Large intestine (tissue), 12 donors: ENCODE data around the gene DNPH1. TPM values are rescaled to one million over a fixed set of nuclear protein-coding genes. Genes with fewer than 3 reads are reported as not detected.
A peak's percentile ranks its signal among the peaks of the same experiment; 100 is the strongest.

Experiments
- DNase-seq, 2 donors: peaks; one replicate each; pipeline versions ENCODE4 v3.0.0 to v3.0.0-alpha.2; 2013
- H3K27ac ChIP-seq: one replicate; pipeline ENCODE4 v1.5.1; 2013; ENCODE audit warnings: low read length
- H3K27me3 ChIP-seq: 2 replicates; pipeline ENCODE4 v1.6.1; 2013; ENCODE audit warnings: low read length; ENCODE audit not compliant: control insufficient read depth, insufficient read depth
- H3K36me3 ChIP-seq: 2 replicates; pipeline ENCODE4 v1.6.1; 2013; ENCODE audit warnings: low read length; ENCODE audit not compliant: control insufficient read depth, insufficient read depth
- H3K4me1 ChIP-seq: one replicate; pipeline ENCODE4 v1.6.1; 2013; ENCODE audit warnings: low read length; ENCODE audit not compliant: control insufficient read depth, insufficient read depth
- H3K4me3 ChIP-seq: one replicate; pipeline ENCODE4 v1.5.1; 2013; ENCODE audit warnings: low read length
- H3K9me3 ChIP-seq: one replicate; pipeline ENCODE4 v1.6.1; 2013; ENCODE audit warnings: mild to moderate bottlenecking, low read depth, low read length, moderate library complexity; ENCODE audit not compliant: control insufficient read depth
- WGBS: methylation state at CpG from one replicate; pipeline ENCODE4 v1.1.5; 2013; ENCODE audit warnings: low lambda C conversion rate; ENCODE audit not compliant: insufficient coverage; 5-methylcytosine and 5-hydroxymethylcytosine counted together
- long read RNA-seq, 11 donors: transcript quantifications; one replicate each; lab custom pipeline, GENCODE V29; 2026
- polyA plus RNA-seq: library from polyadenylated mRNA; unstranded; fragments of 120-200 nt; gene quantifications from one replicate; pipeline ENCODE4 v1.2.1, GENCODE V29; 2013

DNPH1 gene
- 152 TPM for polyA plus RNA-seq
- long read RNA-seq, donor 1, transcript DNPH1-202 (3 exons, 796 nt), result minor isoform, 8 of 186 reads
- long read RNA-seq, donor 1, transcript DNPH1-201 (4 exons, 657 nt), result major isoform, 129 of 186 reads
- long read RNA-seq, donor 1, partial matches to known transcripts, result 46 of 186 reads
- long read RNA-seq, donor 1, other reads (novel, unspliced or antisense), result 0 of 186 reads
- long read RNA-seq, donor 2, transcript DNPH1-201 (4 exons, 657 nt), result major isoform, 323 of 531 reads
- long read RNA-seq, donor 2, transcript DNPH1-203 (2 exons, 396 nt), result minor isoform, 8 of 531 reads
- long read RNA-seq, donor 2, transcript DNPH1-202 (3 exons, 796 nt), result minor isoform, 39 of 531 reads
- long read RNA-seq, donor 2, partial matches to known transcripts, result 153 of 531 reads
- long read RNA-seq, donor 2, other reads (novel, unspliced or antisense), result 8 of 531 reads
- long read RNA-seq, donor 3, transcript DNPH1-201 (4 exons, 657 nt), result major isoform, 362 of 562 reads
- long read RNA-seq, donor 3, transcript DNPH1-203 (2 exons, 396 nt), result minor isoform, 7 of 562 reads
- long read RNA-seq, donor 3, transcript DNPH1-202 (3 exons, 796 nt), result minor isoform, 29 of 562 reads
- long read RNA-seq, donor 3, partial matches to known transcripts, result 156 of 562 reads
- long read RNA-seq, donor 3, other reads (novel, unspliced or antisense), result 8 of 562 reads
- long read RNA-seq, donor 4, transcript DNPH1-201 (4 exons, 657 nt), result major isoform, 34 of 48 reads
- long read RNA-seq, donor 4, partial matches to known transcripts, result 10 of 48 reads
- long read RNA-seq, donor 4, other reads (novel, unspliced or antisense), result 0 of 48 reads
- long read RNA-seq, donor 5, transcript DNPH1-202 (3 exons, 796 nt), result minor isoform, 5 of 131 reads
- long read RNA-seq, donor 5, transcript DNPH1-201 (4 exons, 657 nt), result major isoform, 88 of 131 reads
- long read RNA-seq, donor 5, partial matches to known transcripts, result 37 of 131 reads
- long read RNA-seq, donor 5, other reads (novel, unspliced or antisense), result 0 of 131 reads
- long read RNA-seq, donor 6, transcript DNPH1-201 (4 exons, 657 nt), result major isoform, 149 of 239 reads
- long read RNA-seq, donor 6, transcript DNPH1-202 (3 exons, 796 nt), result minor isoform, 12 of 239 reads
- long read RNA-seq, donor 6, partial matches to known transcripts, result 76 of 239 reads
- long read RNA-seq, donor 6, other reads (novel, unspliced or antisense), result 0 of 239 reads
- long read RNA-seq, donor 7, transcript DNPH1-201 (4 exons, 657 nt), result major isoform, 90 of 129 reads
- long read RNA-seq, donor 7, transcript DNPH1-202 (3 exons, 796 nt), result minor isoform, 8 of 129 reads
- long read RNA-seq, donor 7, partial matches to known transcripts, result 29 of 129 reads
- long read RNA-seq, donor 7, other reads (novel, unspliced or antisense), result 0 of 129 reads
- long read RNA-seq, donor 8, transcript DNPH1-202 (3 exons, 796 nt), result minor isoform, 25 of 513 reads
- long read RNA-seq, donor 8, transcript DNPH1-201 (4 exons, 657 nt), result major isoform, 290 of 513 reads
- long read RNA-seq, donor 8, partial matches to known transcripts, result 194 of 513 reads
- long read RNA-seq, donor 8, other reads (novel, unspliced or antisense), result 0 of 513 reads
- long read RNA-seq, donor 9, transcript DNPH1-202 (3 exons, 796 nt), result minor isoform, 29 of 396 reads
- long read RNA-seq, donor 9, transcript DNPH1-203 (2 exons, 396 nt), result minor isoform, 5 of 396 reads
- long read RNA-seq, donor 9, transcript DNPH1-201 (4 exons, 657 nt), result major isoform, 227 of 396 reads
- long read RNA-seq, donor 9, partial matches to known transcripts, result 130 of 396 reads
- long read RNA-seq, donor 9, other reads (novel, unspliced or antisense), result 5 of 396 reads
- long read RNA-seq, donor 10, transcript DNPH1-202 (3 exons, 796 nt), result minor isoform, 20 of 309 reads
- long read RNA-seq, donor 10, transcript DNPH1-201 (4 exons, 657 nt), result major isoform, 221 of 309 reads
- long read RNA-seq, donor 10, partial matches to known transcripts, result 67 of 309 reads
- long read RNA-seq, donor 10, other reads (novel, unspliced or antisense), result 0 of 309 reads
- long read RNA-seq, donor 11, transcript DNPH1-201 (4 exons, 657 nt), result major isoform, 144 of 244 reads
- long read RNA-seq, donor 11, transcript DNPH1-202 (3 exons, 796 nt), result minor isoform, 10 of 244 reads
- long read RNA-seq, donor 11, partial matches to known transcripts, result 89 of 244 reads
- long read RNA-seq, donor 11, other reads (novel, unspliced or antisense), result 0 of 244 reads

DNA sequence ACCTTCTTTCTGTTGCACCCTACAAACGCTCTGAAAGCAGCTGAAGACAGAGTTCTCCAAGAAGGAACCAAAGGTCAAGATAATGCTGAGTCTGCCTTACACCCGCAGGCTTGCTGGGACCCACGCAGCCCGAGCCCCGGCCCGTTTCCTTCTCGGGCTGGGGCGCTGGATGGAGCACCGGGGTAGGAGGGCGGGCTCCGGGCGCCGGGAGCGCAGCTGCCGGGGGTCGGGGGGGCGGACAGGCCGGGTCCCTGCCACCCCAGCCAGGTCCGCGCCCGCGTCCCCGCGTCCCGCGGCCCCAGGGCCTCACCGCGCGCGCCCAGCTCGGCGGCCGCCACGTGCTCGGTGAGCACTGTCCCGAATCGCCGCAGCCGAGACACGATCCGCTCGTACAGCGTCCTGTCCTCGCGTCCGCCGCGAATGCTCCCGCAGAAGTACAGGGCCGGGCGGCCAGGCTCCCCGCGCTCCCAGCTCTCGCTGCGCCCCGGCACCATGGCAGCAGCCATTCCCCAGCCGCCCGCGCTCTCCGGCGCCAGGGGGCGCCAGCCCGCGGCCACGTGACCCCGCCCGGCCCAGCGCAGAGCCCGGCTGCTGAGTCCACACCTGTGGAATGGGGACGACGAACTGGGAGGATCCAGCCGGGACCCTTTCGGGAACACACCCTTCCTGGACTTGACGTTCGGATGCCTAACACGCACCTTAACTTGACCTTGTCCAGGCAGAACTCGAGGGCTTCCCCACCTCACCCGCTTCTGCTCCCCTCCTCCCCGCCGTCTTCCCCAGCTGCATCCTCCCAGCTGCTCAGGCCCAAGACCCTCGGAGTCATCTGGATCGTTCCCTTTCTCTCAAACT lies at the start of gene DNPH1:
DNPH1 (minus strand) TSS at position 531 of the 852 bp plus-strand sequence; CDS start at position 506, 25 bp downstream.
- Histone ChIP-seq H3K9me3 (no peaks in the 10 kb centered on the region), H3K4me3 (peak within 1 kb of the TSS; percentile 41), H3K36me3 (peaks cover 16% of the 10 kb centered on the region), H3K27ac (peak within 1 kb of the TSS; percentile 47), H3K4me1 (peaks cover 2% of the 10 kb centered on the region), H3K27me3 (no peaks in the 10 kb centered on the region)
- DNase-seq, result peak; percentile 67 to 89
- no CpG with 5 or more reads among the region's 82 CpGs for WGBS

- H3K4me1 ChIP-seq, result peaks cover 62% of the 10 kb centered on the region
- peak overlapping the region; percentile 94 for H3K27ac ChIP-seq
- peak; percentile 73 to 92 for DNase-seq
- WGBS, result no CpG with 5 or more reads among the region's 4 CpGs
- H3K27me3 ChIP-seq, result peaks cover 8% of the 10 kb centered on the region
- no peaks in the 10 kb centered on the region for H3K36me3 ChIP-seq
- no peak overlapping the region for H3K4me3 ChIP-seq
- H3K9me3 ChIP-seq, result no peaks in the 10 kb centered on the region
Observed at GRCh38 chr6:43278524-43279078, 49.3 kb upstream of the DNPH1 start.

DNA sequence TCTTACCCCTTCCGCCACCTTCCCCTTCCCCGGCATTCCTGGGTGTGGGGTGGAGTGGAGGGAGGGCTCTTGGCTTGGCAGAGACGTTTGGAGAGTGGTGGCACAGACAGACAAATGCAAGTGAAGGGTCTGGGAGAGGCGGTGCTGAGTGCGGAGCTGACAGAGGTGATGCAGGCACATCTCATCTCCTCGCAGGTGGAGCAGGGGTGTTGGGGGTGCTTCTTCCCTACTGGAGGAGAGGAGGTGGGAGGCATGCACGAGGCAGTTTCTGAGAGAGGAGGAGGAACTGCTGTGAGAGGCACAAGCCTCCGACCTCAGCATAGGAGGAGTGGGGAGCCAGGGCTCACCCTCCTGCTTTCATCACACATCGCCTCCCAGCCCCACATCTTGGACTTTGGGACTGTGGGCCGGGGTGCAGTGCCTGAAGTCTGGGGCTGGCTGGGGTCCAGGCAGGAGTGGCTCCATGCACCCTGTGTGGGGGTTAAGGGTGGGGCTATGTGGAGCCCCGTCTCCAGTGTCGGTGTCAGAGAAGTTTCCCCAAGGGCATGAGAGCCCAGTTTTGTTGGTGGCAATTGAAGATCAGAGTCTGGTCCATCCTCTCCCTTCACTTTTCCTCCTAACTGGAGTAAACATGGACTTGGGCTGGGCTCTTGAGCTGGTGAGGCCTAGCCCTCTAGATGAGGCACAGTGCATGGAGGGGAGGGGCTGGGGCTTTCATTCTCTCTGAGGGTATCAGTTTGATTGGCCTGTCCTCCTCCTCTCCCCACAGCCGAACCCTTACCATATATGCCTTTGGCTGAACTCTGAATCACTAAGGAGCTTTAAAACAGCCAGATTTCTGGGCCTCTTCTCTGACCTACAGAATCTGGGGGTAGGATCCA lies 48.6 kb upstream of the DNPH1 start:
- no peaks in the 10 kb centered on the region for H3K9me3 ChIP-seq
- no CpG with 5 or more reads among the region's 13 CpGs for WGBS
- H3K4me1 ChIP-seq, result peaks cover 67% of the 10 kb centered on the region

DNA sequence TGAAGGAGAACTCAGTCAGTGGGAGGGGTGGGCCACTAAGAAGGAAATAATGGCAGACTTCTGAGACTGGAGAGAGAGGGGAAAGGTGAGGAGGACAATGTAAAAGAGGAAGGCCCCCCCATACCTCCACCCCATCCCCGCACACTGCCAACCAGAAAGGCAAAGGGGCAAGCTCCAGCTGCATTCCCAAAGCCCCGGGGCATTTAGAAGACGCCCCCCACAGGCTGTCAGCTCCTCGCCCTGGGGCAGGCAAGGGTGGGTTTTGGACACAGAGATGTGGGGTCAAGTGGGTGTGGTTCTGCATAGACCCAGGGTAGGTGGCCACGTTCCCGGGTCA lies 48.0 kb upstream of the DNPH1 start:
- no peaks in the 10 kb centered on the region for H3K9me3 ChIP-seq
- peak overlapping the region; percentile 94 for H3K27ac ChIP-seq
- no peak overlapping the region for H3K4me3 ChIP-seq
- H3K27me3 ChIP-seq, result peaks cover 8% of the 10 kb centered on the region
- DNase-seq, result no peak
- H3K36me3 ChIP-seq, result no peaks in the 10 kb centered on the region
- peaks cover 71% of the 10 kb centered on the region for H3K4me1 ChIP-seq
- WGBS, result no CpG with 5 or more reads among the region's 6 CpGs

More for the DNA sequence above, 48.6 kb upstream of the DNPH1 start:
- Histone ChIP-seq H3K36me3 (no peaks in the 10 kb centered on the region), H3K4me3 (no peak overlapping the region), H3K27me3 (peaks cover 8% of the 10 kb centered on the region), H3K27ac (peak overlapping the region; percentile 94)
- peak; percentile 94 to 97 for DNase-seq

- Histone ChIP-seq H3K36me3 (no peaks in the 10 kb centered on the region), H3K9me3 (no peaks in the 10 kb centered on the region), H3K4me3 (no peak overlapping the region), H3K27me3 (peaks cover 8% of the 10 kb centered on the region), H3K27ac (peak overlapping the region; percentile 94), H3K4me1 (peaks cover 77% of the 10 kb centered on the region)
- WGBS, result no CpG with 5 or more reads among the region's 11 CpGs
- peak; percentile 82 to 94 for DNase-seq
Observed at GRCh38 chr6:43276577-43277305, 47.5 kb upstream of the DNPH1 start.

DNA sequence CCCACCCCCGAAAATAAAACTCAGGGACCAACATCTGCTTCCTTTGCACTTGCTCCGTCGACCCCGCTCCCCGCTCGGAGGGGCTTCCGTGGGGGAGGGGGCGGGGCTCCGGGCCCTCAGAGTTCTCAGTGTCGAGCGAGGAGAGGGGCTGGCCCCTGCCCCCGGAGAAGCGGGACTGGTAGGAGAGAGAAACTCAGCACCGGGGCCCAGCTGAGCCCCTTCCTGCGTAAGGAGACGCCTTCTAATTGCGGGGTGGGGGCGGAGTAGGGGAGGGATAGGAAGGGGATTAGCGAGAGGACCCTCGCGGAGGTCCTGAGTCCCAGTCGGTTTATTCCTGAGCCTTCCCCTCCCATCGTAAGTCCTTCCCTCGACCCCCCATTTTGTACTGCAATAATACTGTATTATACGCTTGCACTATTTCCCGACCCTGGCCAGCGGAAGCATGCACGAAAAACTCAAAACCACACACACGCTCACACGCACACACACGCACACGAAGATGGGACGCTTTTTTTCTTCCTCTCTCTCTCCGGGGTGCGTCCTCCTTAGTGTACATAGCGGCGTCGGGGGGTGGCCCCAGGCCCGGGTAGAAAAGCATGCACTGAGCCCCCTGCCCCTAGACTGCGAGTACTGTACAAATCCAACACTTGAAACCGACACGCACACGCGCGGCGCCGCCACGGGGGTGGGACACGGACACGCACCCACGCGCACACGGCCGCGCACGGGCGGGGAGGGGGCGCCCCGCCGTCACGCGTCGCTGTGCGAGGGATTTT lies 46.7 kb upstream of the DNPH1 start:
- Histone ChIP-seq H3K36me3 (no peaks in the 10 kb centered on the region), H3K27me3 (peaks cover 8% of the 10 kb centered on the region), H3K4me3 (peak overlapping the region; percentile 39), H3K27ac (peak overlapping the region; percentile 94), H3K9me3 (no peaks in the 10 kb centered on the region), H3K4me1 (peaks cover 83% of the 10 kb centered on the region)
- whole genome bisulfite sequencing, result no CpG with 5 or more reads among the region's 64 CpGs
- peak in 1 of 2 donors; percentile 63 for DNase-seq
